UCSD-AML1 (cell line): ENCODE data around the gene TRIP10.
A peak's percentile ranks its signal among the peaks of the same experiment; 100 is the strongest.
"Not testable (repeated sequence)": the region's sequence is repeated elsewhere in the genome, so short reads cannot be mapped to it uniquely, and the experiment has no call there.

ENCODE experiments used
- DNase-seq: peaks from one replicate; lab custom pipeline; 2025; ENCODE audit not compliant: unreplicated experiment; lab: John Stamatoyannopoulos, UW

TRIP10 gene

DNA sequence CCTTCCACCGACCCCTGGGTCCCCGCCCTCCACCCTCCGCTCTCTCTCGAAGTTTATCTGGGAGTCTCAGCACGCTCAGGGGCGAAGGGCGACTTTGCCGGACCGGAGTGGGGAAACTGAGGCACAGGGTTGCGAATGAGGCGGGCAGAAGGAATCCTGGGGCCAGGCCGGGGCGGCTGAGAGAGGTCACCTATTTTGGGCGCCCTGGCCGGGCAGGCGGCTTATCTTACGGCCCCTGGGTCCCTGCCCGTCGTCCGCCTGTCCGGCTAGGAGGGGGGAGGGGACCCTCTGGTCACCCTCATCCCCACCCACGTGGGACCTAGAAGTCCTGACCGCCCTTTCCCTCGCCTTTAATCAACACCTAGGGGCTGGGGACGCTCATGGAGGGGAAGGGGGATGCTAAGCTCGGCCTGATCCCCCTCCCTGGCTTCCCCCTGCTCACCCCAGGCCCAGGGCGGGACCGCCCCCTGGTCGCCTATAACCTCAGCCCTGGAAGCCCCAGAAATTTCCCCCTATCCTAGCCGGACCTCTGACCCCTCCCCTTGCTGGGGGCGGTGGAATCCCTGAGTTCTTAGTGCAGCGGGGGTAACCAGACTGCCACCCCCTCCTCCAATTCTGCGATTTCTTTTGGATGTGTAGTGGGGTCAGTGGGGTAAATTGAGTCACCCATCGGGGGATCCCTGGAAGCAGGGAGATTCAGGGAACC lies 556 bp downstream of the TRIP10 start:
- no peak for DNase-seq

DNA sequence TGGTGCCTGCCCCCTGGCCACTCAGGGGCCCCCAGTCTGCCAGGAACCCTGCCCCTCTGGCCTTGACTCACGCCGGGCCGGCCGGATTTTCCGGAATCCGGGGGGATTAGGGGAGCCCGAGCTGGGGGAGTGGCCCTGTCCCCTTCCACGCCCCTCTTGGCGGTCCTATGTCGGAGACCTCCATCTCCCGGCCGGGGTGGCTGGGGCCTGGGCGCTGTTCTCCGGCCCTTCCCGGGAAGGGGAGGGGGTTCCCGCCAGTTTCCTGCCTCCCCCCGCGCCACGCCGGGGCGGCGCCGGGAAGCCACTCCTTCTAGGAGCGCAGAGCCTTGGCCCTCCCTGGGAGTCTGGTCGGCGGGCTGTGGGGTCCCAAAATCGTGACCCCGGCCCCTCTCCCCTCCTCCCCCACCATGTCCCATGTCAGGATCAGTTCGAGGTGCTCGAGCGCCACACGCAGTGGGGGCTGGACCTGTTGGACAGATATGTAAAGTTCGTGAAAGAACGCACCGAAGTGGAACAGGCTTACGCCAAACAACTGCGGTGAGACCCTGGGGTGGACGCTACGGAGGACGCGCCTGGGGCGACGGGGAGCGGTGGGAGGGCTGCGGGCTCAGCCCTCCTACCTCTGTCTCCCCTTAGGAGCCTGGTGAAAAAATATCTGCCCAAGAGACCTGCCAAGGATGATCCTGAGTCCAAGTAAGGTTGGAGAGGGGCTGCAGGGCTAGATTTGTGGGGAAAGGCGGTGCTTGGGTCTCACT lies 1.3 kb downstream of the TRIP10 start:
- peak; percentile 36 for DNase-seq

DNA sequence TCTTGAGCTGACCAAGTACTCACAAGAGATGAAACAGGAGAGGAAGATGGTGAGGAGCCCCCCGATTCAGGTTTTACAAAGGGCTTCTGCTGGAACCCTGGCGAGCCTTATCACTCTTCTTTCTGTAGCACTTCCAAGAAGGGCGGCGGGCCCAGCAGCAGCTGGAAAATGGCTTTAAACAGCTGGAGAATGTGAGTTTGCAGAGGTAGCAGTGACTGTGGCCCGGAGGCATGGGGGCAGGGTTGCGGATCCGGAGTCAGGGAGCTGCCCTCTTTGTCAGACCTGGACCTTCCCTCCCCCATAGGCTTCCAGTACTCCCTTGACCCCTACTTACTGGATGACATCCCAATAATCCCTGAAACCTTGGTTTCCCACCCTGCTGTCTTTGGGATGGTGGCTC lies 3.6 kb downstream of the TRIP10 start:
- DNase-seq = no peak

DNA sequence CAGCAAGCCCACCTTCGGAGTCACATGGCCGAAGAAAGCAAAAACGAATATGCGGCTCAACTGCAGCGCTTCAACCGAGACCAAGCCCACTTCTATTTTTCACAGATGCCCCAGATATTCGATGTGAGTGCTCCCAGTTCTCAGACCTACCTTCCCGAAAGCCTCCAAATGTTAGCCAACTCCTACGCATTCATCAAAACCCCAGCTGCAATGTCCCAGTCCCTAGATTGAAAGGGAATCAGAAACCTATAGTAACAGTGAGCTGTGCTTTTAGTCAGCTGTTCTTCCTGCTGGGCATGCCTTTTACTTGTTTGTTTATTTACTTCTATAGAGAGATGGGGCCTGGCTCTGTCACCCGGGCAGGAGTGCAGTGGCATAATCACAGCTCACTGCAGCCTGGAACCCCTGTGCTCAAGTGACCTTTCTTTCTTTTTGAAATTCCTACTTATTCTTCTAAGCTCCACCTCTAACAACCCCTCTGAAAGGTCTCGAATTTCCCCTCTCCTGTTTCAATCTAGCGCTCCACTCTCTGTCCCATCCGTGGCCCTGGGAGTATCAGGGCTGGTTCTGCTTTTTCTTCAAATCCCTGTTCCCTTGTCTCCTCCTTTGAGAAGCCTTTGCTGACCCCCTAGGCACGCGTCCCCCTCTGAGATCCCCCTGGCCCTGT lies 4.4 kb downstream of the TRIP10 start:
- no peak for DNase-seq

DNA sequence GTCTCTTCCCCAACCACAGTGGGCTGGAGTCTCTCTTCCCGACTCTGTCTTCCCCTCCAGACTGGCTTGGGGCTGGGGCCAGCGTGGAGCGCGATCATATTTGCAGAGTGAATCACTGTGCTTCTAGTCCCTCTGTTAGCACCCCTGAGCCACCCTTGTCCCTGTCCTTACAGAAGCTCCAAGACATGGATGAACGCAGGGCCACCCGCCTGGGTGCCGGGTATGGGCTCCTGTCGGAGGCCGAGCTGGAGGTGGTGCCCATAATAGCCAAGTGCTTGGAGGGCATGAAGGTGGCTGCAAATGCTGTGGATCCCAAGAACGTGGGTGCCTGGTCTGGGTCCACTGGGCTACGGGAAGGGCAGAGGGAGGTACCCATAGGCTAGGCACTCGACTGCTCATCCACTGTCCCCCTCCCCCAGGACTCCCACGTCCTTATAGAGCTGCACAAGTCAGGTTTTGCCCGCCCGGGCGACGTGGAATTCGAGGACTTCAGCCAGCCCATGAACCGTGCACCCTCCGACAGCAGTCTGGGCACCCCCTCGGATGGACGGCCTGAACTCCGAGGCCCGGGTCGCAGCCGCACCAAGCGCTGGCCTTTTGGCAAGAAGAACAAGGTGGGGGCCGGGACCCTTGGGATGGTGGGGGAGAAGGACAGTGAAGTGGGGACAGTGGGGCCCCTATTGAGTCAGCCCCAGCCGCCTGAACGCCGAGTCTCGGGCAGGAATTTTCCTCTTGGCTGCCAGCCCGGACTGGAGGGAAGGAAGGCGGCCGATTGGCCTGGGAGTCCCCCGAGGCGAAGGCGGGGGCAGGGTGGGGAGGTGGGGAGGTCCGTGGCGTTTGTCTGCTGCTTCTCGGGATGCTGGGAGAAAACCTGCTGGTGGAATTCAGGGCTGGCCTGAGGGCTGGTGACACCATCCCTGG lies 5.2 kb downstream of the TRIP10 start:
- no peak for DNase-seq

DNA sequence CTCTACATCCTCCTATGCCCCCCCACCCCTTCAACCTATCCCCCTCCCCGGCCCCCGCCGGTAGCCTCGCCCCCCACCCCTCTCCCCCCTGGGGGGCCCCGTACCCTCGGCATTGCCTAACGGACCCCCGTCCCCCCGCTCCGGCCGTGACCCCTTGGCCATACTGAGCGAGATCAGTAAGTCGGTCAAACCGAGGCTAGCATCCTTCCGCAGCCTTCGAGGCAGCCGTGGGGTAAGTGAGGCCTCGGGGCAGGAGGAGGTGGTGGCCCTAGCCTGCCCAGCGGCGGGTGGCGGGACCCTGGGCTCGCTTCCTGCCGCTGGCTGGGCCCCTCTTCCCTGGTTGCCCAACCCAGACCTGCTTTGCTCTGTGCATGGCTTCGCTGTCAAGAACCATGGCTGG lies 6.5 kb downstream of the TRIP10 start:
- no peak for DNase-seq

DNA sequence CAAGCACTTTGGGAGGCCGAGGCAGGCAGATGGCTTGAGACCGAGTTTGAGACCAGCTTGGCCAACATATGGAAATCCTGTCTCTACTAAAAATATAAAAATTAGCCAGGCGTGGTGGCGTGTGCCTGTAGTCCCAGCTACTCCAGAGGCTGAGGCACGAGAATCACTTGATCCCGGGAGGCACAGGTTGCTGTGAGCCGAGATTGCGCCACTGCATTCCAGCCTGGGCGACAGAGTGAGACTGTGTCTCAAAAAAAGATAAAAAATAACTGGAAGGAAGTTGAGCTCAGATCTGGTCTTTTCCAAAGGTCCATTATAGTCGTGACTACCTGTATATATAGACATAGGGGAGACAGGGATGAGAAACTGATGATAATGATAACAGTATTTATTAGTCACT lies 9.1 kb downstream of the TRIP10 start:
- DNase-seq = not testable (repeated sequence)

DNA sequence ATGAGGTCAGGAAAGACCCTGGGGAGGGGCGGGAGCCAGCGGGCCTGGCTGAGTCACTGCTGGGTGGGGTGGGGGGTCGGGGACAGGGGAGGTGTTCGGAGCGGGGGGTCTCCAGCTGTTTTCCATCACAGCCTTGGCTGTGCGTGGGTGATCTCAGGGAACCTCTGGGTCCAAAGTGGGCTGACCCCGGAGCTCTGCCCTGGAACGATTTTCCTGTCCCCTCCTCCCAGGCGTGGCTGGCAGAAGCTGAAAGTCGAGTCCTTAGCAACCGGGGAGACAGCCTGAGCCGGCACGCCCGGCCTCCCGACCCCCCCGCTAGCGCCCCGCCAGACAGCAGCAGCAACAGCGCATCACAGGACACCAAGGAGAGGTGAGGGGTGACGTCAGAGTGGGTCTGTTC lies 10.6 kb downstream of the TRIP10 start:
- DNase-seq = no peak

DNA sequence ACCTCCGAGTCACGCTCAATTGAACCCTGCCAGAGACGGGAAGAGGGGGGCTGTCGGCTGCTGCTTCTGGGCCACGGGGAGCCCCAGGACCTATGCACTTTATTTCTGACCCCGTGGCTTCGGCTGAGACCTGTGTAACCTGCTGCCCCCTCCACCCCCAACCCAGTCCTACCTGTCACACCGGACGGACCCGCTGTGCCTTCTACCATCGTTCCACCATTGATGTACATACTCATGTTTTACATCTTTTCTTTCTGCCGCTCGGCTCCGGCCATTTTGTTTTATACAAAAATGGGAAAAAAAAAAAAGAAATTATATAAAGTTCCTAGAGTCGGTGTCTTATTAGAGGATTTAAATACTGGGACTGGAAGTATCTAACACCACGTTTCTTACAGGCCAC lies 11.7 kb downstream of the TRIP10 start:
- no peak for DNase-seq

DNA sequence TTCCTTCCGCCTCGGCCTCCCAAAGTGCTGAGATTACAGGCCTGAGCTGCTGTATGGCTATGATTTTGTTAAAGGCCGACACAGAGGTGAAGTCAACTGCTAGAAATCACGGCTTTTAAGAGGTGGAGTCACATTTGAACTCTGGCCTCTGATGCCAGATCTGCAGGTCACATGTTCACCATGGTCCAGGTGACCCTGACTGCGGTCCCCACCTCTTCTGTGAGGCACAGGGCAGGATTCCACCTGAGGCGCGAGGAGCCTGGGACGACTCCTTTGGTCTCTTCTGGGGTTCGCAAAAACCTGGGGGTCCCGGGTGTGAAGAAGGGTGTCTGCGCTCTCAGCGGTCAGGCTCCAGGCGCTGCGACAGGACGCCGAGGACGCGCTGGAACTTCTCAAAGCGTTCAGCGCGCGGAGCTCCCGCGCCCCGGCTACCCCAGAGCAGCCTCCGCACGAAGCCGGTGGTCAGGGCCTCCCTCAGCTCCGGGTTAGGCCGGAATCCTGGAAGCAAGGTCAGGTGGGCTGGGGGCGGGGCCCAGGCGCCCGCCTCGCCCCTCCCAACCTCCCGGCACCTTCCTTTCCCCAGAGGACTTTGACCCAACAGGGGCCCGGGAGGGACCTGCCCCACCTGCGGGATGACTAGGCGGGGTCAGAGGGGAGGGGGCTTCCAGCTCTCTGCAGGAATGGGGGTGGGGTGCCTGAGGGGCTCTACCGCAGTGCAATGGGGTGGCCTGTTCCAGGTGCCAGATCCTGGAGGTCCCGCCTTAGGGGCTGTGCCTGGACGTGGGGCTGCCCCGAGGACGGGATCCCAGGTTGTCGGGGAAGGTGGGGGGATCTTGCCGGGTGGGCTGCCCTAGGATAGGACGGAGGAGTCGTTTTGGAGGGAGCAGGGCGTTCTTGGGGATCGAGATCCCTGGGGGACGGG lies 13.0 kb downstream of the TRIP10 start:
- DNase-seq = no peak

DNA sequence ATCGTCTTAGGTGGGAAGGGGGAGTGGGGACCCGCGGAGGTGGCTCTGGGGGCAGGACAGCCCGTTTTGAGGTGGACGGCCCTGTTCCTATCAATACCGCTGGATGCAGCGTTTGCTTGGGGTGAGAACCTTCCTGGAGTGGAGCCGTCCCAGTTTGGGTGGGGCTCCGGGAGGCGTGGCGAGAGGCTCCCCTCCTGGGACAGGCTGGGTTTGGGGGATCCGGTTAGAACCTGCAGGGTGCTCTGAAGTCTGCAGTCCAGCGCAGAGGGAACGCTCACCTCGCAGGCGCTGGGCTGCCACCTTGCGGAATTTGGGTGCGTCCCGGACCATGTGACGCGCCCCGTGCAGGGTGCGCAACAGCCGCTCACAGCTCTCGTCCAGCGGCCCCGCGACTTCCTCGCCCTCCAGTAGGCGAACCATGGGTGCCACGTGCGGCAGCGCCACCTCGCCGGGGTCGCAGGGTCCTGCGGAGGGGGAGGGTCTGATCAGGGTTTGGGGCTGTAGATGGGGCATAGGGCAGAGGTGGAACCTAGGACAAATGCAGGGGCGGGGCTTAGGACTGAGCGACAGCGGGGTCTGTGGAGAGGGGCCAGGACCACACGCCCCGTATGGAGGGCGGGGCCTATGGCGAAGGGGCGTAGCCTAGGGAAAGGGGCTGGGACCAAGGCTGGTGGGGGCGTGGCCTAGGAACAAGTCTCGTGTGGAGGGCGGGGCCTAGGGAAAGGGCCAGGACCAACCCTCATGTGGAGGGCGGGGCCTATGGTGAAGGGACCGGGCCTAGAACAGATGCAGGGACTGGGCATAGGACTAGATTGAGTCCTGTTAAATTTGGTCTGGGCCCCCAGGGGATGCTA lies 13.9 kb downstream of the TRIP10 start:
- DNase-seq = no peak

DNA sequence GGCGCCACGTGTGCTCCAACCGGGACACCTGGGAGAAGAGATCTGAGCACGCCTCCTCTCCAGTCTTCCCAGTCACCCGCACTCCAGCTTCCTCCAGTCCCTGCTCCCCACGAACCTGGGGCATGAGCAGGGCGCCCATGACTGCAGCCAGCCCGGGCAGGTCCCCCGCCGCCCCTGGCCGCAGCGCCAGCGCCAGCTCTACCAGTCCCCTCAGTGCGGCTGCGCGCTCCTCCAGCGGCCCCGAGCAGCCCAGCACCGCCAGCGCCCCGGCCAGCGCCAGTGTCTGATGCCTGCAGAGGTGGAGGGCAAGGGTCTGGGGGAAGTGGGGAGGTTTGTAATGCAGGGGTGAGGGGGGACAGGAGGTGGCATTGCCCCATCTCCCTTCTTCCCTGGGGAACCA lies 14.7 kb downstream of the TRIP10 start:
- no peak for DNase-seq

DNA sequence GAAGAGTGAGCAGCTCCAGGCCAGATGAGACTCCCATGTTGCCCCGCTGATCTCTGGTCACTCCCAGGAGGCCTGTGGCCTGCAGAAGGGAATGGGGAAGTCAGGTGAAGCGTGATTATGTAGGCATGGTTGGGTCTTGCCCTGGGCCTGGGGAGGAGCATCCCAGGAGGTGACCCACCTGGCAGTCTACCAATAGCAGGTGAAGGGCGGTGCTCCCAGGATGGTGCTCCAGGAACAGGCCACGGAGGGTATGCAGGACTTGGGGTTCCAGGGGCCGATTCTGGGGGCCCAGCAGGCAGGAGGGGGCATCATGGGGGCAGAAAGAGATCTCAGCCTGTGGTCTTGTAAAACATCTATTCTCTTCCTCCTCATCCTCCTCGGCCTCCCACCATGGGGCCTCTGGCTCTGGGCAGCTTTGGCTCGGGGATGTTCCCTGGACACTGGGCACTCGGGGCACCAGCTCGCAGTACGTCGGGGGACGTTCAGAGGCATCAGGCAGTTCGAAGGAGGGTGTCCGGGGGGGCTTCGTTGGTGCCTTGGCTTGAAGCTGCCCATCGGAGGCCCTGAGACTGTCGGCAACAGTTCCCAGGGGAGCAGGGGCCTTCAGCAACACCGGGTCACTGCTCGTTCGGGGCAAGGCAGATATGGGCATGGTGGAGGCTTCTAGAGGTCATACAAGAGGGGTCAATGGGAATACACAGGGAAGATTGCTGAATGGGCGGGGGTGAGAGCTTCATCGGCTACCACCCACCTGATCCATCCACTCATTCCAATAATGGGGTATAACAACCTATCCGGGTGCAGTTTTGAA lies 15.4 kb downstream of the TRIP10 start:
- DNase-seq = no peak

DNA sequence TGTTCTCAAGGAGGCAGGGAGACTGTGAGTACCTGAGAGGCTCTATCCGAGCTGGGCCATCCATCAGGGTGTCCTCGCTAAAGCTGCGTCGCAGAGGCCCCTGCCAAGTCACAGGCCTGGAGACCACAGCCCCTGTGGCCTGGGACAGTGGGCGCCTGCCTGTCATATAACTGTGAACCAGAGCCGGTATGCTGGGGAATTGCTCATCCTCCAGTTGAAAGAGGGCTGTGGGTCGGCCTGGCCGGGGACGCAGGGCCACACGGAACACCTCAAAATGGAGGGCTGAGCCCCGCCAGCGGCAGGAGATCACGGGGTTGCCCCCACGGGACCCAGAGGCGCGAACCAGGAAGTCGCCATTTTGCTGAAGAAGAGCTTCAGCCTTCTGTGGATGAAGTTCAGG lies 21.1 kb downstream of the TRIP10 start:
- no peak for DNase-seq

DNA sequence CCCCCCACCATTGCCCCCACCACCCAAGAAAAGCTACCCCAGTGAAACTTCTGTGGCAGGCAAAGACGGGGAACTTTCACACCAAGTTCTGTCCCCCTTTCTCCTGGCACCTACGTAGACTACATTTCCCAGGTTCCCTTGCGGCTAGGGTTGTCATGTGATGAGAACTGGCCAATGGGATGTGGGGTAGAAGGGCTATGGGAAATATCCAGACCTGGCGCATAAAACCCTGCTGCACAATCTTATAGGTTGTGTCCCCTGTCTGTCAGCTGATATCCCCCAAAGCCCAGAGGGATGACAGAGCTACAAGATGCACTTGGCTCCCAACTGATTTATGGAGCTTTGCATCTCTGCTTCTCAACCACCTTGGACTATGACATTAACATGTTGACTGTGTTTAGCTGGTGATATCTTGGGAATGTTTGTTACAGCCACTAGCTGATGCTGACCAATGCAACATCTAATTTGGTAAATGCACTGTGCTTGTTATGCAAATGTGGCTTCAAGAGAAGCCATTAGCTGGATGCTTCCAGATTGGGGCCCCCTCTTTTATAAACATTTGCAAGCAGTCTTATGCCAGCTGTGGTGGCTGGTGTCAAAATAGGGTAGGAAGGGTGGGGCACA lies 21.7 kb downstream of the TRIP10 start:
- DNase-seq = no peak

DNA sequence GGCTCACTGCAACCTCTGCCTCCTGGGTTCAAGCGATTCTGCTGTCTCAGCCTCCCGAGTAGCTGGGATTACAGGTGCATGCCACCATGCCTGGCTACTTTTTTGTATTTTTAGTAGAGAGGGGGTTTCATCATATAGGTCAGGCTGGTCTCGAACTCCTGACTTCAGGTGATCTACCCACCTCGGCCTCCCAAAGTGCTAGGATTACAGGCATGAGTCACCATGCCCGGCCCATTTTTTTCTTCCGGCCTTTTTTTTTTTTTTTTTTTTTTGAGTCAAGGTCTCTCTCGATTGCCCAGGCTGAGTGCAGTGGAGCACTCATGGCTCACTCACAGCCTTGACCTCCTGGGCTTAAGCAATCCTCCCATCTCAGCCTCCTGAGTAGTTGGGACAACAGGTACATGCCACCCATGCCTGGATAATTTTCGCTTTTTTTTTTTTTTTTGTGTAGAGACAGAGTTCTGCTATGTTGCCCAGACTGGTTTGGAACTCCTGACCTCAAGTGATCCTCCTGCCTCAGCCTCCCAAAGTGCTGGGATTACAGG lies 22.8 kb downstream of the TRIP10 start:
- DNase-seq = not testable (repeated sequence)

DNA sequence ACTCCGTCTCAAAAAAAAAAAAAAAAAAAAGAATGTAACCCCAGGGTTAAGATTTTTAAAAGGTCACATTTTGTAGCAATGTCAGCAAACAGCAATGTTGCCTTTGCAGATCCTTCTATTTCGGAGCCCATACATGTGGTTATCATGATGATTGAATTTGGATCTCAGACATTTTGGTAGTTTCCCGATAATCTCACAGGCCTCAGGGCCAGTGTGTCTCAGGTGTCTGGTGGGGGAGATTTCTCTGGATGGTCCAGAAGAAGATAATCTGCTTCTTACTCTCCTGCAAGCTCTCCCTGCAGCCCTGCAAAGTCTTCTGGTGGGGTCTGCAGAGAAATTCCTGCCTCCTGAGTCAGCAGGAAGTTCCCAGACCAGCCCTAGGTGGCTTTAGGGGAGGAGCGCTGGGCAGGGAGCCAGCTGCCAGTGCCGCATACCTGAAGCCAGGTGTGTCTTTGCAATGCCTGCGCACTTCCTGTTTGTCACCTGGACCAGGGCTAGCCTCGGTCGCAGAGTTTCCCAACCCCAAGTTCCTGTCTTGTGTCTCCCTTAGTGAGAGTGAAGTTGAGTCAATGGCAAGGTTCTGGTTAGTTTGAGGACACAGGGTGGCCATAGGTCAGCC lies 26.4 kb downstream of the TRIP10 start:
- no peak for DNase-seq
